HG03097 (cell line): ENCODE data around the gene SPAG9.
"Not testable (repeated sequence)": the region's sequence is repeated elsewhere in the genome, so short reads cannot be mapped to it uniquely, and the experiment has no call there.

Source experiments
- ATAC-seq: cut with Tn5 transposase; IDR thresholded peaks from one replicate; pipeline ENCODE4 v1.9.1; 2021; ENCODE audit not compliant: unreplicated experiment, low FRiP score

SPAG9 gene

DNA sequence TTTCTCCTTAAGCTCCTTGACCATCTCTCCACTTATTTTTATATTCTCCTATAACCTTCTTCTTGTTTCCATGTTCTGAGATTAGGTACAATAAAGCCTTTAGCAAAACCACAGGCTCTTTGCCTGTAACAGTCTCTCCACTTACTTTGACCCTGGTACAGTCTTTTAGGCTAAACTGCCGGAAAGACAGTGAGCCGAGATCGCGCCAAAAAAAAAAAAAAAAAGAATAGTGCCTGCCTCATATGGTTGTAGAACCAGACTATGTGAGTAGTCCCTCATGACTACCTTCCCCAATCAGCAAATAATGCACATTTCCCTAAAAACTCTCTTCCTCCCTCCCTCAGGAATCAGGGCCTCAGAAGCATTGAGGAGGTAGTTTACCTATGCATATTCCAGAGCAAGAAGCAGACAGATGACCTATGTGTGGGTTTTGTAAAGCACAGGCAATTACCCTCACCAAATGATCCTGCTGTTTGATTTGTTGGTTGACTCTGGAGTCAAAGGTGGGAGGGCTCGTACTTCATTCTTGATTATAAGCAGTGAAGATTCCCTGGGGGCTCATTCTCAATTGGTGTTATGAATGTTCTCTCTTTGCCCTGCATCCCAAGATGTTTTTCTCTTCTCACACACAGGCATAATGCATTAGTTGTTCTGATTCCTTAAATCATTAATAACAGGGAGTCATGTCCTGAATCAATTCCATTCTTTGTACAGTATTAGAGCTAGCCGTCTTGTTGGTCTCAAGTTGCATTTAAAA is 23.8 kb upstream of the SPAG9 start:
- ATAC-seq = no peak

GRCh38 chr17:51142597-51142996 is 21.9 kb upstream of the SPAG9 start:
- no peak for ATAC-seq

GRCh38 chr17:51135956-51136355 is 15.3 kb upstream of the SPAG9 start:
- ATAC-seq = no peak

DNA sequence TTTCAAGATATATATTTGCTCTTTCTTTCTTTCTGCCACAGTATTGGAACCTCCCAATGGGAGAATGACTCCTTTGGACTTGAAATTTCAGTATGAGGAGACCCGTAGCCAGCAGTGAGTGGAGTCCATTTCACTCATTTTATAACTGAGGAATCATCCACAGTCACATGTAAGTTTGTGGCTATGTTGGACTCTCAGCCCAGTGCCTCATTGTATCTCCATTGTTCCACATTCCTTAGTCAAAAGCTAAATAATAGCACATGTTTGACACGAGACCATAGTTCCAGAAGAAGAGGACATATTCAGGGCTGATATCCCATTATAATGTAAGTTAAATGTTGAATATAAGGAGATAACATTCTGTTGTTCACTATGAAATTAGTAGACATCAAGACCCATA is 12.7 kb upstream of the SPAG9 start:
- ATAC-seq = no peak

GRCh38 chr17:51132964-51133319 is 12.3 kb upstream of the SPAG9 start:
- ATAC-seq = peak; percentile 62

DNA sequence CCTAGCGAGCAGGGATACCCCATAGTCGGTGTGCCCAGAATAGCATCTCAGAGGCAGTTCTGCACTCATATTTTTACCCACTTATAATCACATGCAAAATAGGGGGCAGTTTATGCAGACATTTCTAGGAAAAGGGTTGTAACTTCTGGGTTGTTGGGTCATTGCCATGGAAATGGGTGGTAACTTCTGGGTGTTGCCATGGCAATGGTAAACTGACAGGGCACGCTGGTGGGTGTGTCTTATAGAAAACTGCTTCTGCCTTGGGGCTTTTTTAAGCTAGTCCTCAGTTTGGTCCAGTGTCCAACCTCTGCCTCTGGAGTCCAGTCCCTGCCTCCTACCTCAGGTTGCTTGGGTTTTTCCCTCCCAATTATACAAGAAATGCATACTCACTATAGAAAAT is 7.4 kb upstream of the SPAG9 start:
- ATAC-seq = no peak

- ATAC-seq = no peak
Observed at GRCh38 chr17:51124640-51125503, 4.2 kb upstream of the SPAG9 start.

- not testable (repeated sequence) for ATAC-seq
Observed at GRCh38 chr17:51122473-51123115, 1.9 kb upstream of the SPAG9 start.

GRCh38 chr17:51121620-51122472 is 1.2 kb upstream of the SPAG9 start:
- peak; percentile 36 for ATAC-seq

DNA sequence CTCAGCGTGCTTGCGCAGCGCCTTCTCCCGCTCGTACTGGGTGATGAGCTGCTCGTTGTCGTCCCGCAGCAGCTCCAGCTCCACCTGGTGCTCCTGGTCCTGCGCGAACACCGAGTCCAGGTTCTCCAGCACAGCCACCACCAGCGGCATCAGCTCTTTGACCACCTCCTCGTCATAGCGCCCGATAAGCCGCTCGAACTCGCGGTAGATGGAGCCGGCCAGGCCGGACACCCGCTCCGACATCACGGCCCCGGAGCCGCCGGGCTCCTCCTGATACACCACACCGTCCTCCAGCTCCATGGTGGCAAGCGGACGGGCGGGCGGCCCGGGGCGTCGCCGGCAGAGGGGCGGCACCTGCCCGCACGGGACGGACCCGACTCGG is 320 bp downstream of the SPAG9 start:
- ATAC-seq = peak; percentile 23

DNA sequence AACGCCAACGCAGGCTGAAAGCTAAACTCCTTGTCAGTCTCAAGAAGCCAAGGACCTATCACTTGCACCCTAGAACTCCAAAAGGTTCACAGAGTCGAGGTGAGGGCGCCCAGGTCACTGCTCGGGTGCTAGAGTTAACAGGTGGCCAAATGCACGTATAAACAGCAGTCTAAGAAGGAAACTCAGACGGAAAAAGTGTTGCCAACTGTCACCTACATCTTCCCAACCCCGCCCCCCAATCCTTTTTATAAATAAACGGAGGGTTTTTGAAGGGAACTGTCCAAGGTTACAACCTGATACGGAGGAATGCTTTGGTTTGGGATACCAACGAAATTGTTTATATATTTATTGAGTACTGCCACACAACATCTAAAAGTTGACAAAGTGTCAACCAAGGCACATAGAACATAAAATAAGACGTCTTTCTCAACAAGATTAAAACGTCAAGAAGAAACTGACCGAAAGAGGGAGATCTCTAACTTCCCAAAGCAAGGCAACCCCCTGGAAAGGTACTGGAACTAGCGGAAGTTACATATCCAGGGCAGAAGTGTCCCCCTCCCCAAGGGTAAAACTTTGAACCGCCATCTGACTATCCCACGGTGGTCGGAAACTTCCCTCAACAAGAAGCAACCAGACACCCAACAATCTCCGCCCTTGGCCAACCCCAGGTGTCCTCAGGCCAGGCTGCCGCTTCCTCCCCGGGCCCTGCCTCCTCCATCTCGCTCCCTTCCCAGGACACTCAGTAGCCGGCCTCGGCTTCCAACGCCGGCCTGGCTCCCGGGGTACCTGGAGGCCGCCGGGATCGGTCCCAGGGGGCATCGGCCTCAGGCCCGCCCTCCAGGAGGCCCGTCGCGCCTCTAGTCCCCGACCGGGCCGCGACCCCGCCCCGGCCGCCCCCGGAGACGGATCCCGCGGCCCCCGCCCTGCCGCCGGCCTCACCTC is 982 bp downstream of the SPAG9 start:
- peak; percentile 19 for ATAC-seq

- ATAC-seq = no peak
Observed at GRCh38 chr17:51118330-51119195, 2.1 kb downstream of the SPAG9 start.

GRCh38 chr17:51115179-51115578 is 5.5 kb downstream of the SPAG9 start:
- ATAC-seq = no peak

- ATAC-seq = not testable (repeated sequence)
Observed at GRCh38 chr17:51112303-51113222, 8.1 kb downstream of the SPAG9 start.

DNA sequence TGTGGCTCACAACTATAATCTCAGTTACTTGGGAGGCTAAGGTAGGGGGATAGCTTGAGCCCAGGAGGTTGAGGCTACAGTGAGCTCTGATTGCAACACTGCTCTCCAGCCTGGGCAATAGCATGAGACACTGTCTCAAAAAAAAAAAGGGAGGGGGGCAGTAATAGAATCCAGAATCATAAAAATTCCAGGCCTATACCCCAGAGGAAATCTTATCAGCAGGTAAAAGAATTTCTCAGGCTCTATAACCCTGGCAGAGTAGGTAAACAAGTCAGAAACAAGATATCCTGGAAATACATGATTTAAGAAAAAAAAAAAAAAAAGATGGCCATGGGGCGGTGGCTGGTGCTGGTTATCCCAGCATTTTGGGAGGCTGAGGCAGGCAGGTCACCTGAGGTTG is 12.9 kb downstream of the SPAG9 start:
- ATAC-seq = no peak

DNA sequence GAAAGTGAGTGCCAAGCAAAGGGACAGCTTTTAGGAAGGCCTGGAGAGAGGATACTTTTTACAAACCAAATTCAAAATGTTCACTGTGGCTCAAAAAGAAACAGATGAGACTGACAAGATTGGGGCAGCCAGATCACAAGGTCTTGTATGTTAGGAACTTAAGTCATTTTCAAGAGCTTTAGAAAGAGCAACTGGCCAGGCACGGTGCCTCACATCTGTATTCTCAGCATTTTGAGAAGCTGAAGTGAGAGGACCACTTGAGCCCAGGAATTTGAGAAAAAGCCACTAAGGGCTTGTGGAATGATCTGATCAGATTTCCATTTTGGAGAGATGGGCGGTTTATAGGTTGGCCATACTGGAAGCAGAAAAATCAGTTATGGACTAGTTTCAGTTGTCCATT is 17.2 kb downstream of the SPAG9 start:
- ATAC-seq = no peak

DNA sequence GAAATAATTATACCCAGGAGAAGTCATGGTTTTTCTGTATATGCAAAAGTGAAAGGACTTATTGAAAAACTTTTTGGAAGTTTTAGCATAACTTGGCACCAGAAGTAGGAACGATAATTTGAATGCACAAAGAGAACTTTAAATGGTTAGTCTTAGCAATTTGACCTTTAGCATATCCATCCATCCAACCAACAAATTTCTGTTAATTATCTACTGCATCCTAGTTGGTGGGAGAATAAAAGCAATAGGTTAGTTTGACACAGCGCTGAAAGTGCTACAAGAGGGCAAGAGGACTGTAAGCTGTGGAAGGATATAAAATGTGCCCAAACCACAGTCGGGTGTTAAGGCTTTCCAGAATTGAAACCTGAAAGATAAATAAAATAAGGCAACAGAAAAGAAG is 17.6 kb downstream of the SPAG9 start:
- no peak for ATAC-seq
